GM21381 (cell line): Measurements from ENCODE around the gene CFAP97D1.

Source experiments
- ATAC-seq: cut with Tn5 transposase; IDR thresholded peaks from one replicate; pipeline ENCODE4 v1.9.1; 2021; ENCODE audit warnings: mild to moderate bottlenecking, moderate library complexity; ENCODE audit not compliant: unreplicated experiment

CFAP97D1 gene

GRCh38 chr17:43780135-43780534 lies at the start of gene CFAP97D1:
CFAP97D1 (plus strand) TSS chr17:43780435; CDS start chr17:43780463, 28 bp downstream.
- ATAC-seq = no peak

DNA sequence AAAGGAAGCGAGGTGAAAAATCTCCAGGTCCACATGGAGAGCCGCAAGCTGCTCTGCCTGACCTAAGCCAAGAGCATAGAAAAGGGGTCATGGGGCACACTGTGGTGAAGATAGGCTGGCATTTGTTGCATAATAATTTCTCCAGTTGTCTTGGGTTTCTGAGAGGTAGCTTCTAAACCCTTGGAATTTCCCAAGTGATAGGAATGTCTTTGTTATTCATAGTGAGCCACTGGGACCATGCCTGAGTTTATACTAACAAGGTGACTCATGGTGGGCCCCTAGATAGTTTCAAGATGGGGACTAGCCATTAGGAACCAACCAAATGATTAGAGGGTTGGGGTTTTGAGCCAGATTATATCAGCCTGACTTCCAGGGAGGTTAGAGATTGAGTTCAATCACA lies 47.3 kb upstream of the CFAP97D1 start:
- no peak for ATAC-seq

DNA sequence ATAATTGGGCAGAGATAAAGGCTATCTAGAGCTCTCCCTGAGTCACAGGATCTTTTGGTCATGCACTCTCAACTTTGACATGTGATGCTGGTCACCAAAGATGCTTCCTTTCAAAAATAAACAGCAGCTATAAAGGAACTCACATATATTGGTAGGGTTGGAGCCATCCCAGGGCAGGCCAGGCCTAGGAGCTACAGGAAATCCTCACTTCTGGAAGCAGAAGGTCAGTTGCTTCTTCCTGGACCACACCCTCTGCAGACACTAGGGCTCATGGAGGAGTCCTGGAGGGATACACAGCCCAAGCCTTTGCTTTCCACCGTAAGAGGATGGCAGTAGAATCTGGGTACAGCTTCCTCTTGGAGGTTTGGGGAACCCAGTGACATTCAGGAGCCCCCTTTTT lies 46.3 kb upstream of the CFAP97D1 start:
- ATAC-seq = no peak

- no peak for ATAC-seq
Observed at GRCh38 chr17:43734376-43734775, 45.9 kb upstream of the CFAP97D1 start.

GRCh38 chr17:43736389-43736788 lies 43.8 kb upstream of the CFAP97D1 start:
- no peak for ATAC-seq

- ATAC-seq = no peak
Observed at GRCh38 chr17:43737722-43738121, 42.5 kb upstream of the CFAP97D1 start.

GRCh38 chr17:43740541-43740940 lies 39.7 kb upstream of the CFAP97D1 start:
- ATAC-seq = no peak

GRCh38 chr17:43741636-43742035 lies 38.6 kb upstream of the CFAP97D1 start:
- no peak for ATAC-seq

DNA sequence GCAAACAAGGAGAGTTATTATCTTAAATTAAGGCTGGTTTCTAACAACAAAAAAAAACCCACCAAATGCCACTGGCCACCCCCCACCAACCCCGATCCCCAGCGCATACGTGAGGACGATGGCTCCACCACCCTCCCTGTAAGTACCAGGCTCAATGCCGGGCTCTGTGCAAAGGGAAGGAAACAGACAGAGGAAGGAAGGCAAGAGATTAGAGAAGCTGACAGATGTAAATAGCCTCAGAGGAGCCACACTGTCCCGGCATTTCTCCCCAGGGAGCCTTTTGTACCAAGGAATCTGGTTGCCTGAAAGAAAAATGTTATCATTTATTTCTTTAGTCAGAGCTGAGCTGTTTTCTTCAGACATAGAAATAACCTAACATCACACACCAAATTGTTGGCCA lies 34.7 kb upstream of the CFAP97D1 start:
- ATAC-seq = no peak

GRCh38 chr17:43750153-43750552 lies 30.1 kb upstream of the CFAP97D1 start:
- no peak for ATAC-seq

- ATAC-seq = no peak
Observed at GRCh38 chr17:43753493-43754129, 26.6 kb upstream of the CFAP97D1 start.

GRCh38 chr17:43754947-43755346 lies 25.3 kb upstream of the CFAP97D1 start:
- no peak for ATAC-seq

GRCh38 chr17:43755389-43755875 lies 24.8 kb upstream of the CFAP97D1 start:
- no peak for ATAC-seq

GRCh38 chr17:43756201-43756600 lies 24.0 kb upstream of the CFAP97D1 start:
- no peak for ATAC-seq

DNA sequence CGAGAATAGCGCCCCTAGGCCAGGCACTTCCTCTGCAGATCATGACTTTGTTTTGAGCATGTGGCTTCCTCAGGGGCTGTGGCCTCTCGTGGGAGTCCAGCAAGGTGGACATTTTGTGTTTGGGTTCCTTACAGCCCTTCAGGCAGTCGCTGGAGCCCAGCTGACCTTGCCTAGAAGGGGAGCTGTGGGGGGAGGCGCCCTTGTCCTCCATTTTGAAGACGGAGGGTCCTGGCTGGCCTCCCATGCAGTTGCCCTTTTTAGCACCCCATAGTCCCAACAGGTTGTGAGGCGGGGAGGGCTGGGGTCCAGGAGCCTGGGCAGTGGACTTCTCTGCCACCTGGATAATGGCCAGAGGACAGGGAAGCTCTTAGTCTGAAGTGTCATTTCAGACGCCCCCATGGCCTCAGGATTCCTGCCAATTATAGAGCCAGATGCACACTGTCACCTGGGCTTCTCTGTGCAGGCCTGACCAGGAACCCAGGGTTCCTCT lies 23.0 kb upstream of the CFAP97D1 start:
- no peak for ATAC-seq

GRCh38 chr17:43758086-43758485 lies 22.1 kb upstream of the CFAP97D1 start:
- ATAC-seq = no peak

GRCh38 chr17:43758497-43759174 lies 21.6 kb upstream of the CFAP97D1 start, which contains the start of gene SOST:
SOST (minus strand) TSS chr17:43758791; CDS start chr17:43758741, 50 bp downstream.
- ATAC-seq = no peak

GRCh38 chr17:43759836-43760235 lies 20.4 kb upstream of the CFAP97D1 start:
- ATAC-seq = no peak

- no peak for ATAC-seq
Observed at GRCh38 chr17:43760254-43760852, 19.9 kb upstream of the CFAP97D1 start.

DNA sequence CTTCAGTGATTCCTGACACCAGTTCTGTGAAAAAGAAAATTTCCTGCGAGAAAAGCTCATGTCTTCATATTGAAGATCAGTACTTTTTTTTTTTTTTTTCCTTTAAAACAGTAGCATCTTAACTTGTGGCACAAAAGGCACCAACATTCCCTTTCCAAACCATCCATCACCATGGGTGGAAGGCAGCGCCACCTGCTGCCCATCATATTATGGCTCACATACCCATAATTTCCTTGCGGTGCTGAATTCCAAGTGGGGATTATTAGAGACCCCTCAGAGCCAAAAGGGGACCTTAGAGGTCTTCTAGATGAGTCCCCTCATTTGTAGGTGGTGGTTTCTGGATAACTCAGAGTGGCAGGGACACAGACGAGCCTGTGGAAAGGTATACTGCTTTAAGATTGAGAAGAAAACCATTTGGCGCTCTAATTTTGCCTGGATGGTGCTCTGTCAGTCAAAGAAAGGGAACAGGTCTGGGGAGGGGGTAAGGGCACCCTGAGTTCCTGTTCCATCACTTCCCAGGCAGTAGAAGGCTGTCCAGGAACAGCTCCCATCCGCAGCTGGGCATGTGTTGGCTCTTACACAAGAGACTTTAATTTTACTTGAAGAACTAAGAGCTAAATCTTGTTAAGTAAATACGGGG lies 13.7 kb upstream of the CFAP97D1 start:
- no peak for ATAC-seq

- no peak for ATAC-seq
Observed at GRCh38 chr17:43767053-43767712, 13.1 kb upstream of the CFAP97D1 start.
